ENCODE data around the gene CGNL1. TPM values are rescaled to one million over a fixed set of nuclear protein-coding genes. Genes with fewer than 3 reads are reported as not detected.

The CGNL1 gene
- total RNA-seq, 6 experiments from 2014 or later, result 23.6 to 54.5 (median 42.9) TPM

DNA sequence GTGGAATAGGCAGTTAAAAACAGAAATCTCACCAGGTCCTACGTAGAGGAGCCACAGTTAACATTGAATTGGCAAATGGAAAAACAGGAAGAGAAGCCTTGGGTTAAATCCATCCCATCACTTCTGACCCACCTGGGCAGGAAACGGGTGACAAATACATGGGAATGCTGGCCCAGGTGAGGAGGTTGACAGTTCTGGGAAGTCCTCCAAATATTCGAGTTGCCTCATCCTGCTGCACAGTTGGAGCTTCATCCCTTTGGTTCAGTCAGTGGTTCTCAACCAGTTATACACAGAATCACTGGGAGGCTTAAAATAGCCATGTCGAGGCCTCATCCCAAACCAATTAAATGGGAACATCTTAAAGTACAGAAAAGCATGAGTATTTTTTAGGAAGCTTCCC is 220.7 kb downstream of the CGNL1 start:
- TF ChIP-seq, protein P1, sequence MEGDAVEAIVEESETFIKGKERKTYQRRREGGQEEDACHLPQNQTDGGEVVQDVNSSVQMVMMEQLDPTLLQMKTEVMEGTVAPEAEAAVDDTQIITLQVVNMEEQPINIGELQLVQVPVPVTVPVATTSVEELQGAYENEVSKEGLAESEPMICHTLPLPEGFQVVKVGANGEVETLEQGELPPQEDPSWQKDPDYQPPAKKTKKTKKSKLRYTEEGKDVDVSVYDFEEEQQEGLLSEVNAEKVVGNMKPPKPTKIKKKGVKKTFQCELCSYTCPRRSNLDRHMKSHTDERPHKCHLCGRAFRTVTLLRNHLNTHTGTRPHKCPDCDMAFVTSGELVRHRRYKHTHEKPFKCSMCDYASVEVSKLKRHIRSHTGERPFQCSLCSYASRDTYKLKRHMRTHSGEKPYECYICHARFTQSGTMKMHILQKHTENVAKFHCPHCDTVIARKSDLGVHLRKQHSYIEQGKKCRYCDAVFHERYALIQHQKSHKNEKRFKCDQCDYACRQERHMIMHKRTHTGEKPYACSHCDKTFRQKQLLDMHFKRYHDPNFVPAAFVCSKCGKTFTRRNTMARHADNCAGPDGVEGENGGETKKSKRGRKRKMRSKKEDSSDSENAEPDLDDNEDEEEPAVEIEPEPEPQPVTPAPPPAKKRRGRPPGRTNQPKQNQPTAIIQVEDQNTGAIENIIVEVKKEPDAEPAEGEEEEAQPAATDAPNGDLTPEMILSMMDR (IDR thresholded peaks at IDR 0.05), result no peak
- H3K4me3 ChIP-seq, result no peak overlapping the region
- no peaks in the 10 kb centered on the region for H3K27me3 ChIP-seq
- ATAC-seq, result peak; percentile 49 to 84 (median 70)
- H3K4me1 ChIP-seq, result no peaks in the 10 kb centered on the region
- H3K9me3 ChIP-seq, result no peaks in the 10 kb centered on the region
- intact Hi-C loops (cut with DNase I), result no loop called here
- no peaks in the 10 kb centered on the region for H3K36me3 ChIP-seq
- DNase-seq, result no peak
- H3K27ac ChIP-seq, result no peak overlapping the region
- 28% methylated on average over 4 of the region's 4 CpGs for WGBS (ENCODE audit: insufficient coverage, low coverage, low lambda C conversion rate, missing lambda C conversion rate)

DNA sequence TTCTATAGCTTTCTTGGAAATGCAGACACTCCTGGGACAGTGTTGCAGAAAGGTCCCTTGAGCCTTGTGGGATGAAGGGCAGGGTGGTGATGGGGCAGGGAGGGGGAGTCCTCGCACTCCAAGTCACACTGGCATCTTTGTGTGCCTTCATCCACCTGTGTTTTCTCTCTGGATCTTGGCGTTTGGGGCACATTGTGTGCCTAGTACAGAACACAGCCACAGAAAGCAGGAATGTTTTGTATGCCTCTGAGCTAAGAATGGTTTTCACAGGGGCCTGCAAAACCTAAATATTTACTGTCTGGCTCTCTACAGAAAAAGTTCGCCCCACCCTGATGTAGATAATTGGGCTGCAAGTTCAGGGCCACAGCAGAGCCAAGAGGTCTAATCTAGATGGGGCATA is 221.1 kb downstream of the CGNL1 start:
- no peak overlapping the region for H3K27ac ChIP-seq
- DNase-seq, result no peak

DNA sequence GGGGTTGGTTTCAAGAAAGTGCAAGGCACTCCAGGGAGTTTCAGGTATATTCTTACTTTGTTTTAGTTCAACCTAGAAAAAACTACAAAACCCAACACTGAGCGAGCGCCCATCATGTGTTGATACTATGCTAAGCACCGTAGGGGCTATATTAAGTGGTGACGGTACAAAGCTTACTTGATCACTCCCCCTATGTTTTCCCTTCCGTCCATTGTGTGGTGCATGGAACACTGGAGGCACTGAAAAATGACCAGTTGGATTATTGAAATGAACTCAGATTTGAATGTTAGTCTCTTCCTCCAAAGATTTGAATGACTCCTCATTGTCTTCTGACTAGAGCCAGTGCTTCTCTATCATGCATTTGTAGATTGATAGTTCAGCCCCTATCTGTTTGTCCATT is 222.0 kb downstream of the CGNL1 start:
- Histone ChIP-seq H3K4me1 (no peaks in the 10 kb centered on the region), H3K9me3 (no peaks in the 10 kb centered on the region), H3K27ac (no peak overlapping the region), H3K36me3 (no peaks in the 10 kb centered on the region), H3K4me3 (no peak overlapping the region), H3K27me3 (no peaks in the 10 kb centered on the region)
- intact Hi-C loops (cut with DNase I), result no loop called here
- ATAC-seq (no peak), DNase-seq (no peak)
- TF ChIP-seq, protein P1 (IDR thresholded peaks at IDR 0.05), result no peak
- no peak for TF ChIP-seq POLR2A (IDR thresholded peaks at IDR 0.05)
- 91% methylated on average over 4 of the region's 5 CpGs for WGBS (ENCODE audit: insufficient coverage, low coverage, low lambda C conversion rate, missing lambda C conversion rate)

More for the DNA sequence above, 221.1 kb downstream of the CGNL1 start:
- H3K9me3 ChIP-seq, result no peaks in the 10 kb centered on the region
- H3K27me3 ChIP-seq, result no peaks in the 10 kb centered on the region
- H3K4me3 ChIP-seq, result no peak overlapping the region
- ATAC-seq, result no peak
- intact Hi-C loops (cut with DNase I), result no loop called here
- H3K36me3 ChIP-seq, result no peaks in the 10 kb centered on the region
- WGBS (ENCODE audit: insufficient coverage, low coverage, low lambda C conversion rate, missing lambda C conversion rate), result 40% methylated on average over 1 of the region's 3 CpGs
- no peak for TF ChIP-seq POLR2A (IDR thresholded peaks at IDR 0.05)
- TF ChIP-seq, protein P1 (IDR thresholded peaks at IDR 0.05), result no peak
- no peaks in the 10 kb centered on the region for H3K4me1 ChIP-seq

DNA sequence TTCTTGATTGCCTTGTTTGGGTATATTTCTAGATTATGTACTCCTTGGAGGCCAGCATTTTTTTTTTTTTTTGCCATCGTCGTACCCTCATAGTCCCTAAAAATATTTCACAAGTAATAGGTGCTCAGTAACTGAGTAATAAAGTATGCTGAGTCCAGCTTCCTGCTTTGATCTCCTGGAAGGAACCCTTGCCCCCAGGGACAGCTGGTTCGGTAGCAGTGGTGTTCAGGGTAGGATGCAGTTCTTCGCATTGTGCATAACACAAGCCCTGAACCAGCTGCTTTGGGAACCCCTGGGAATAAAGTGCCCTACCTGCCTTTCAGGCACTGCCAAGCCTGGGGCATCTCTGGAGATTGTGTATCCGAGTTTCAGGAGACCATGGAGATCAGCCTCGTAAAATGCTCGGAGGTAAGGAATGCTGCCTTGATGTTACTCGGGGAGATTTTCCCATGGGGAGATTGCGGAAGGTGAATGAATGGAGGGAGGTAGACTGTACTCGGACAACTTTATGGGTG is 223.0 kb downstream of the CGNL1 start:
- no peak overlapping the region for H3K27ac ChIP-seq
- WGBS (ENCODE audit: insufficient coverage, low coverage, low lambda C conversion rate, missing lambda C conversion rate), result 86% methylated on average over 9 of the region's 10 CpGs
- TF ChIP-seq, protein P1 (IDR thresholded peaks at IDR 0.05), result no peak
- no peak for TF ChIP-seq POLR2A (IDR thresholded peaks at IDR 0.05)
- DNase-seq, result no peak
- H3K4me1 ChIP-seq, result no peaks in the 10 kb centered on the region
- no peaks in the 10 kb centered on the region for H3K9me3 ChIP-seq
- no peaks in the 10 kb centered on the region for H3K27me3 ChIP-seq
- no peaks in the 10 kb centered on the region for H3K36me3 ChIP-seq
- intact Hi-C loops (cut with DNase I), result no loop called here
- no peak overlapping the region for H3K4me3 ChIP-seq
- ATAC-seq, result no peak

DNA sequence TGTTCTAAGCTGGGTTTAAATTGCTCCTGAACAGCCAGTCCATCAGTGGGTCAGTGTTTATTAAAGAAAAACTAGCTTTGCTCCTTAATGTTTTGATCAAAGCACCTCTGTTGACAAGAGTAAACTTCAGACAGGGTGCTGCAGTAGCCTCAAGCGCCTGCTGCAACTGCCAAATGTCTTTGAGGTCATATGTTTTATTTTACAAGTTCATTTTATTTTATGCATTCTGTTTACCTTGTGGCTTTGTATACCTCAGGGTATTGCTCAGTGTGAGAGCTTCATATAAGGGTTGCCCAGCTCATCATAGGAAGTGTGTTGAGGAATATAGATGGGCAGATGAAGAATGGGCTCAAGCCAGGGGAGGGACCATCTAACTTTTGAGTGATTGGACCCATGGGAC is 223.9 kb downstream of the CGNL1 start:
- TF ChIP-seq, protein P1 (IDR thresholded peaks at IDR 0.05), result no peak
- TF ChIP-seq POLR2A (IDR thresholded peaks at IDR 0.05), result no peak
- intact Hi-C loops (cut with DNase I), result no loop called here
- Histone ChIP-seq H3K4me3 (no peak overlapping the region), H3K36me3 (no peaks in the 10 kb centered on the region), H3K4me1 (no peaks in the 10 kb centered on the region), H3K9me3 (no peaks in the 10 kb centered on the region), H3K27ac (no peak overlapping the region), H3K27me3 (no peaks in the 10 kb centered on the region)
- ATAC-seq, result no peak
- no peak for DNase-seq
- WGBS (ENCODE audit: insufficient coverage, low coverage, low lambda C conversion rate, missing lambda C conversion rate), result 78% methylated on average over 1 of the region's 1 CpG
